Naive thymus-derived CD4-positive, alpha-beta T cell (primary cell): ENCODE measurements around the gene THAP4. TPM values are rescaled to one million over a fixed set of nuclear protein-coding genes. Genes with fewer than 3 reads are reported as not detected.

ENCODE experiments used
- ATAC-seq: fragments of 150-1000 bp; cut with Tn5 transposase; 2 replicates; pipeline ENCODE4 v1.10.0; 2021; ENCODE audit warnings: mild to moderate bottlenecking, moderate library complexity
- CTCF ChIA-PET: fragments of 350-600 bp; sonication (Branson Sonifier 250); formaldehyde crosslinking; loops from one replicate; lab custom pipeline; 2021; ENCODE audit warnings: antibody characterized with exemption; lab: Charles Lee
- POLR2A ChIA-PET: fragments of 350-600 bp; sonication (Branson Sonifier 250); formaldehyde crosslinking; loops from one replicate; lab custom pipeline; 2021; ENCODE audit warnings: antibody characterized with exemption, inconsistent platforms; lab: Charles Lee
- DNase-seq, 9 donors: peaks; one replicate each; pipeline versions ENCODE4 v3.0.0 to v3.0.0-alpha.2; 2020 to 2022; ENCODE audit warnings: mixed read lengths in 1 of 9
- H3K27ac ChIP-seq: one replicate; pipeline ENCODE4 v1.7.0; 2013; ENCODE audit warnings: mild to moderate bottlenecking, low read depth, low read length, moderate library complexity
- H3K27me3 ChIP-seq, 2 donors: one replicate each; pipeline ENCODE4 v1.7.0; 2013; ENCODE audit warnings: low read length in 2 of 2, mild to moderate bottlenecking in 2 of 2, moderate library complexity in 2 of 2; ENCODE audit not compliant: control insufficient read depth in 2 of 2, insufficient read depth in 2 of 2
- H3K36me3 ChIP-seq, 3 experiments: 1 replicate in 2 of 3; 2 replicates in 1 of 3; pipeline ENCODE4 v1.7.0; 2013; ENCODE audit warnings: low read length in 3 of 3, mild to moderate bottlenecking in 3 of 3, moderate library complexity in 1 of 3; ENCODE audit not compliant: insufficient read depth in 3 of 3, control insufficient read depth in 2 of 3
- H3K4me1 ChIP-seq, 2 donors: one replicate each; pipeline ENCODE4 v1.7.0; 2013; ENCODE audit warnings: low read length in 2 of 2, mild to moderate bottlenecking in 2 of 2, moderate library complexity in 1 of 2; ENCODE audit not compliant: control insufficient read depth in 2 of 2, insufficient read depth in 2 of 2
- H3K4me3 ChIP-seq: 2 replicates; pipeline ENCODE4 v1.7.0; 2013; ENCODE audit warnings: mild to moderate bottlenecking, low read length
- H3K9me3 ChIP-seq, 3 experiments: 1 replicate in 2 of 3; 2 replicates in 1 of 3; pipeline ENCODE4 v1.7.0; 2013; ENCODE audit warnings: low read length in 3 of 3; ENCODE audit not compliant: control insufficient read depth in 2 of 3
- H3K27ac Mint-ChIP-seq, 9 donors: one replicate each; pipeline ENCODE4 v1.8.0; 2020 to 2022; ENCODE audit warnings: mixed read lengths in 9 of 9, mild to moderate bottlenecking in 8 of 9, moderate library complexity in 5 of 9, inconsistent platforms in 2 of 9
- H3K27me3 Mint-ChIP-seq, 5 donors: one replicate each; pipeline ENCODE4 v1.8.0; 2021 to 2022; ENCODE audit warnings: mixed read lengths in 5 of 5, mild to moderate bottlenecking in 1 of 5
- H3K36me3 Mint-ChIP-seq, 5 donors: one replicate each; pipeline ENCODE4 v1.8.0; 2020 to 2022; ENCODE audit warnings: mixed read lengths in 5 of 5, mild to moderate bottlenecking in 3 of 5, inconsistent platforms in 1 of 5
- H3K4me1 Mint-ChIP-seq, 7 donors: one replicate each; pipeline ENCODE4 v1.8.0; 2020 to 2022; ENCODE audit warnings: mixed read lengths in 7 of 7, mild to moderate bottlenecking in 3 of 7, inconsistent platforms in 1 of 7
- H3K4me3 Mint-ChIP-seq, 10 donors: one replicate each; pipeline ENCODE4 v1.8.0; 2020 to 2022; ENCODE audit warnings: mild to moderate bottlenecking in 10 of 10, mixed read lengths in 10 of 10, moderate library complexity in 6 of 10, inconsistent platforms in 2 of 10
- H3K9me3 Mint-ChIP-seq, 11 donors: one replicate each; pipeline ENCODE4 v1.8.0; 2020 to 2022; ENCODE audit warnings: mixed read lengths in 11 of 11, mild to moderate bottlenecking in 4 of 11, inconsistent platforms in 1 of 11, moderate library complexity in 1 of 11
- intact Hi-C, 2 donors: fragments of 100-400 bp; cut with micrococcal nuclease; formaldehyde crosslinking; loops; one replicate each; pipeline ENCODE4 v1.15.1; 2023
- polyA plus RNA-seq, 2 donors: library from polyadenylated mRNA; unstranded; fragments of 300-500 nt; fragmentation: Illumina TruSeq; gene quantifications; one replicate each; pipeline ENCODE4 v1.2.3, GENCODE V29; 2021
- total RNA-seq, 6 experiments: library from RNA in 5 of 6; stranded (reverse) in 5 of 6; gene quantifications; 1 replicate in 5 of 6; 2 replicates in 1 of 6; pipeline ENCODE4 v1.2.3 and lab custom pipeline; 2021 to 2026

Gene THAP4
- total and polyA plus RNA-seq, 7 experiments from 2014 or later: 26.4 to 56.2 (median 30.8) TPM

DNA sequence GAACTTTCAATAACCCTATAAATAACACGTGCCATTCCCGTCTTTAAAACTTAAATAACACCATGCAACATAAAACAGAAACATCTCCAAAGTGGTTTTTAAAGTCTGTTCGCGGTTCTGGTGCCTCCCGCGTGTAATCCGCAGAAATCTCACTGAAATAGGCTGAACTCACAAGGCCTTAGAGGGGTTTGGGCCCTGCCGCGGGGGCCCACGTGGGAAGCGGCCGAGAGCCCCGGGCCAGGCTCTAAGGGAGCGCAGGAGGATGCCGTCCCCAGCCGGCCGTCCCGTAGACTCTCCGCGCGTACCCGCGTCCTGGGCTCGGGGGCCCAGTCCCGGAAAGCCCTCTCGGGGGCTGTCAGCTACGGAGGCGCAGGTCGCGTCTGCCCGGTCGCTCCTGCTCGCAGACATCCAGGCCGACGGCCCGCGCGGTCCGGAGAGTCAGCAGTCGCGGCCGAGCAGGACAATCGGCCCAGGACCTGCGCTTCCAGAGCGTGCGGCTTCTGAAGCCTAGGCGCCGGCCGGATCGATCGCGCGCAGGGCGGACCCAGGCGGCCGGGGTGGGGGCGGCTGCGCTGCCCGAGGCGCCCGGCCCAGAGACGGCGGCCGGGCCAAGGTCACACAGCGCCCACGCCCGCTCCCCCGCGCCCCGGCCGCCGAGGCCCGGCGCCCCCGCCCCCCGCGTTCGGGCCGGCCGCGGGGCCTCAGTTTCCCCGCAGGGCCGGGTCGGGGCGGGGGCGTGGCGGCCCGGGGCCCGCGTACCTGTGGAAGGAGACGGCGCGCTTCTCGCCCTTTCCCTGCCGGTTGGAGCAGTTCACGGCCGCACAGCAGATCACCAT lies 558 bp downstream of the THAP4 start:
- ChIA-PET POLR2A (interaction anchor here (1.0 to 1.9 kb wide), 3 partner anchors 19 to 24 kb away, joined by 3 to 13 read pairs (median 7); no protein-coding TSS in a partner anchor), CTCF (no interaction called here)
- peak overlapping the region; percentile 73 to 88 (median 84) for H3K4me3 Mint-ChIP-seq
- peak; percentile 30 for ATAC-seq
- peak overlapping the region; percentile 48 to 88 (median 77) for H3K27ac Mint-ChIP-seq
- H3K4me1 Mint-ChIP-seq: peaks cover 41 to 55% (median 47%) of the 10 kb centered on the region in 7 donors
- Histone ChIP-seq H3K4me3 (peak overlapping the region; percentile 57), H3K4me1 (peaks cover 26 to 27% of the 10 kb centered on the region in 2 donors), H3K9me3 (no peaks in the 10 kb centered on the region), H3K27ac (peak overlapping the region; percentile 99), H3K27me3 (no peaks in the 10 kb centered on the region), H3K36me3 (peaks cover 0 to 22% (median 0%) of the 10 kb centered on the region in 3 experiments)
- peaks cover 0 to 3% (median 0%) of the 10 kb centered on the region in 11 donors for H3K9me3 Mint-ChIP-seq
- peak in 7 of 9 donors; percentile 12 to 55 (median 20) for DNase-seq
- H3K36me3 Mint-ChIP-seq: peaks cover 0 to 22% (median 7%) of the 10 kb centered on the region in 5 donors
- intact Hi-C loops: loop anchor here (1.0 to 5.0 kb wide), 16 partner anchors 19 to 1049 kb away; partner anchors contain the start of genes DTYMK (in 2 of the 2), FARP2 (in 2 of the 2), HDLBP (in 2 of the 2) and SEPTIN2 (in 2 of the 2)
- H3K27me3 Mint-ChIP-seq: no peaks in the 10 kb centered on the region

DNA sequence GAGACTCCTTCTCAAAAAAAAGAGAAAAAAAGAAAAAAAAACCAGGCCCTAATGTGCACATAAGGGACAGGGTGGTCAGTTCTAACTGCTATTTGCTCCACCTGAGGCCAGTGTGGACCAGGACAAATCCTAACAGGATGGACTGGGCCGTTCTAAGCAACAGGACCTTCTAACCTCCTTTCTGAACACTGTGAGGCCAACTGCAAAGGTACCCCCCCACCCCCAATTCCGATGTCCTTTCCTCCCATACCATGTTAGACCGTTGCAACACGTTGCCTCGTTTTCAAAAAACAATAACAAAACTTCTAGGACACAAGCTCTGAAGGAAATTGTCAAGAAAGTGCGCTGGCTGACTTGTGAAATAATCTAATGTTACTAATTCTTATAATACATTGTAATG lies 1.2 kb downstream of the THAP4 start:
- peaks cover 0 to 28% (median 0%) of the 10 kb centered on the region in 3 experiments for H3K36me3 ChIP-seq
- no peak for ATAC-seq
- peak overlapping the region; percentile 57 for H3K4me3 ChIP-seq
- H3K36me3 Mint-ChIP-seq: peaks cover 0 to 21% (median 7%) of the 10 kb centered on the region in 5 donors
- POLR2A ChIA-PET: interaction anchor here (0.6 kb wide), 1 partner anchor 9 kb away, joined by 3 read pairs; no protein-coding TSS in a partner anchor
- peak overlapping the region; percentile 73 to 88 (median 84) for H3K4me3 Mint-ChIP-seq
- no peaks in the 10 kb centered on the region for H3K27me3 ChIP-seq
- H3K4me1 Mint-ChIP-seq: peaks cover 34 to 48% (median 42%) of the 10 kb centered on the region in 7 donors
- CTCF ChIA-PET: no interaction called here
- H3K9me3 Mint-ChIP-seq: peaks cover 0 to 1% (median 0%) of the 10 kb centered on the region in 11 donors
- no peaks in the 10 kb centered on the region for H3K27me3 Mint-ChIP-seq
- intact Hi-C loops: loop anchor here (2.0 to 5.0 kb wide), 4 partner anchors 245 to 1048 kb away; partner anchors contain the start of genes CAPN10 (in 1 of the 2), MTERF4 (in 1 of the 2) and PASK (in 1 of the 2)
- DNase-seq: no peak
- no peaks in the 10 kb centered on the region for H3K9me3 ChIP-seq
- peak overlapping the region; percentile 67 for H3K27ac ChIP-seq
- peaks cover 26 to 27% of the 10 kb centered on the region in 2 donors for H3K4me1 ChIP-seq
- peak overlapping the region; percentile 48 to 88 (median 77) for H3K27ac Mint-ChIP-seq

DNA sequence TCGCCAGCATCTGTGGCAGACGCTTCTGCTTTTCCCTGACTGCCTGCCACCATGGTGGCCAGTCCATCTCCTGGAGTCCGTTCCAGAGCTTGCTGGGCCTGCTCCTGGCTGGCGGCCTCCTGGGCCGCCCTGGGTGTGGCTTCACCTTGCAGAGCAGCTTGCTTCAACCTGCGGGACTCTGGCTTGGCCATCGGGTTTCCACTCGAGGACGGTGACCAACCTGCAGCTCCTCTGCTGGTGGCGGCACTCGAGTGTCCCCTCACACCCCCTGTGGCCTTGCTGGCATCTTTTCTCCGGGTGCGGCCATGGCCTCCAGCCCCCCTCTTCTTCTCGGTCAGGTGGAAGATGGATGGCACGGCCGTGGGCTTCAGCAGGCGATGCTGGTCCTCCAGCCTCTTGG lies 3.4 kb downstream of the THAP4 start:
- no peaks in the 10 kb centered on the region for H3K9me3 ChIP-seq
- peaks cover 0 to 20% (median 6%) of the 10 kb centered on the region in 5 donors for H3K36me3 Mint-ChIP-seq
- H3K9me3 Mint-ChIP-seq: peaks cover 0 to 1% (median 0%) of the 10 kb centered on the region in 11 donors
- DNase-seq (no peak), ATAC-seq (no peak)
- intact Hi-C loops: no loop called here
- no peak overlapping the region for H3K4me3 ChIP-seq
- no peak overlapping the region for H3K27ac Mint-ChIP-seq
- no peak overlapping the region for H3K4me3 Mint-ChIP-seq
- peaks cover 10 to 12% of the 10 kb centered on the region in 2 donors for H3K4me1 ChIP-seq
- CTCF ChIA-PET: no interaction called here
- peaks cover 21 to 36% (median 25%) of the 10 kb centered on the region in 7 donors for H3K4me1 Mint-ChIP-seq
- H3K27me3 Mint-ChIP-seq: no peaks in the 10 kb centered on the region
- POLR2A ChIA-PET: no interaction called here
- H3K36me3 ChIP-seq: peaks cover 0 to 34% (median 0%) of the 10 kb centered on the region in 3 experiments
- H3K27me3 ChIP-seq: no peaks in the 10 kb centered on the region
- no peak overlapping the region for H3K27ac ChIP-seq

DNA sequence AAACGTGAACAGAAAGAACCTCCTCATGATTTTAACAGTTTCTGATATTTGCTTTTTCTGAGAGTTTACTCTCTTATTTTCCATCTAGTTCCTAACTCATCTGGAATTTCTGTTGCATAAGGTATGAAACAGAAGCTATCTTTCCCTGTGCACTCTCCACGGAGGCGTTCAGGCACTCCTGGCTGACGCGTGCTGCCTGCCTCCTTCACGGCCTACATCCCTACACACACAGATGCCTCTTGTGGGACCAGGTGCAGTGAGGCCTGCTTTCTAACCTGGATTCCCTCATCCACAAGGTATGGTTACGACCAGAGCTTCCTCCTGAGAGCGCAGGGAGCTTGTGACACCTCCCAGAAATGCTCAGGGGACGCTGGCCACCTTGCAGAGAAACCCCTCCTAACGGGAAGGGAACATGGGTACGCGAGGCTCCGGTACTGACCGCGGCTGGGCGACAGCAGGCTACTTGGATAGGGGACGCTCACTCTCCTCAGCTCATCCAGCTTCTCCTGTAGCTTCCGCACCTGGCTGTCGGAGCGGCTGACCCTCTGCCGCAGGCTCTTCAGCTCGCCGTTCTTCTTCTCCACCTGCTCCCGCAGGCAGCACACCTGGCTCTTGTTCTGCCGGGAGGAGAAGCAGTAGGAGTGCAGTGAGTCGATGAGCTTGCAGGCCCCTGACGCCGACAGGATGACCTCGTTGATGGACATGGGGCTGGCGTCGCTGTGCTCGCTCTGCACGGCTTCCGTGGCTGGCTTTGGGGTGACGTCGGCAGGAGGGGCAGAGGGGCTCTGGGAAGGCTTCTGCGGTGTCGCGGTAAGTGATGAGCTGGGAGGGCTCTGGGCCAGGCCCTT lies 4.3 kb downstream of the THAP4 start:
- H3K27me3 ChIP-seq: no peaks in the 10 kb centered on the region
- Mint-ChIP-seq H3K9me3 (no peaks in the 10 kb centered on the region), H3K27ac (no peak overlapping the region), H3K4me3 (no peak overlapping the region), H3K4me1 (peaks cover 18 to 37% (median 24%) of the 10 kb centered on the region in 7 donors), H3K27me3 (no peaks in the 10 kb centered on the region), H3K36me3 (peaks cover 0 to 27% (median 5%) of the 10 kb centered on the region in 5 donors)
- POLR2A ChIA-PET: interaction anchor here (0.6 kb wide), 1 partner anchor 9 kb away, joined by 3 read pairs; no protein-coding TSS in a partner anchor
- H3K4me1 ChIP-seq: peaks cover 7% of the 10 kb centered on the region in 2 donors
- CTCF ChIA-PET: interaction anchor here (0.9 kb wide), 1 partner anchor 10 kb away, joined by 3 read pairs; no protein-coding TSS in a partner anchor
- ATAC-seq: no peak
- DNase-seq: no peak
- H3K9me3 ChIP-seq: no peaks in the 10 kb centered on the region
- intact Hi-C loops: no loop called here
- H3K36me3 ChIP-seq: peaks cover 0 to 41% (median 0%) of the 10 kb centered on the region in 3 experiments
- no peak overlapping the region for H3K4me3 ChIP-seq
- H3K27ac ChIP-seq: no peak overlapping the region

DNA sequence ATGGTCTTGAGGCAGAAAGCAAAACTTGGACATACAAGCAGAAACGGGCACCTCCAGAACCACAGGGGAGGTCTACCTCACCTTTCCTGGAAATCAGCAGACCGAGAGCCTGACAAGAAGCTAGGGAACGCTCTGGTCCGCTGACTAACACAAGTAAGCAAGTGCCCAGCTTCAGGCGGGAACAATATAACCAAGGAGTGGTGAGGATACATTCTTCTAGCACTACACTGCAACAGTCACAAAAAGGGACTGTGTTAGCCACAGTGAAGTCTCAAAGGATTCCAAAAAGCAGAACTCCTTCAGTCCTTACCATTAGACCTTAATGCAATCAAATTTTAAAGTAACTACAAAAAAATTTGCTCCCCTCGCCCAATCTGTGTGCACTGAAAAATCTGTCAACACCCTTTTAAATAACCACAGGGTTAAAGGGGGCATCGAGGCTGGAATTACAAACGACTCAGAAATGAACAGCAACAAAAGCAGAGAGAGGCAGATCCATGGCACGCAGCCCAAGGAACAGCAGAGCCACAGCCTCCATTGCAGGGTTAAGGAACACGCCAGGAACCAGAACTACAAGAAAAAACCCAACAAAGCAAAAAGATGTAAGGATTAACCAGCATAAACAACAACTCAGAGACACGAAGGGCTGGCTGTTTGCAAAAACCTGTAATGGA lies 7.1 kb downstream of the THAP4 start:
- peaks cover 3 to 34% (median 5%) of the 10 kb centered on the region in 5 donors for H3K36me3 Mint-ChIP-seq
- Histone ChIP-seq H3K4me1 (no peaks in the 10 kb centered on the region), H3K4me3 (no peak overlapping the region), H3K27ac (no peak overlapping the region), H3K36me3 (peaks cover 0 to 42% (median 0%) of the 10 kb centered on the region in 3 experiments), H3K27me3 (no peaks in the 10 kb centered on the region), H3K9me3 (no peaks in the 10 kb centered on the region)
- H3K4me1 Mint-ChIP-seq: peaks cover 11 to 30% (median 17%) of the 10 kb centered on the region in 7 donors
- H3K9me3 Mint-ChIP-seq: no peaks in the 10 kb centered on the region
- ChIA-PET POLR2A (no interaction called here), CTCF (no interaction called here)
- no peak overlapping the region for H3K4me3 Mint-ChIP-seq
- ATAC-seq (no peak), DNase-seq (no peak)
- intact Hi-C loops: no loop called here
- H3K27ac Mint-ChIP-seq: peak overlapping the region in 1 of 9 donors; percentile 83
- no peaks in the 10 kb centered on the region for H3K27me3 Mint-ChIP-seq
